ENCODE data around the gene CLDND2.

DNA sequence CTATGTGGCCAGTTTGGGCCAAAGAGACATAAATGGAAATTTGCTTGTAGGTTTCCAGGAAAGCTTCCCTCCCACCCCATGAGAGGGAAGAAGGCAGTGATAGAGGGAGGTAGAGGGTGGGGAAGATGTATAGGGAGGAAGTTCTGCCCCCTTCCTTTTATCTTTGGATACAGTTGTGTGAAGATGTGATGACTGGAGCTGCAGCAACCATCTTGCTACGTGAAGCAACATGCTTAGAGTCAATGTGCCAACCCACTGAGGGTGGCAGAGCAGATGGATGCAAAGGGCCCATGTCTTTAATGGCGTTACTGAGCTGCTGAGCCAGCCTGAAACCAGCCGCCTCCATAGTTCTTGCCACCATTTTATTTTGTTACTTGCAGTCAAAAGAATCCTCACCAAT, 37.6 kb downstream of the CLDND2 start:
- TF ChIP-seq, protein P1, sequence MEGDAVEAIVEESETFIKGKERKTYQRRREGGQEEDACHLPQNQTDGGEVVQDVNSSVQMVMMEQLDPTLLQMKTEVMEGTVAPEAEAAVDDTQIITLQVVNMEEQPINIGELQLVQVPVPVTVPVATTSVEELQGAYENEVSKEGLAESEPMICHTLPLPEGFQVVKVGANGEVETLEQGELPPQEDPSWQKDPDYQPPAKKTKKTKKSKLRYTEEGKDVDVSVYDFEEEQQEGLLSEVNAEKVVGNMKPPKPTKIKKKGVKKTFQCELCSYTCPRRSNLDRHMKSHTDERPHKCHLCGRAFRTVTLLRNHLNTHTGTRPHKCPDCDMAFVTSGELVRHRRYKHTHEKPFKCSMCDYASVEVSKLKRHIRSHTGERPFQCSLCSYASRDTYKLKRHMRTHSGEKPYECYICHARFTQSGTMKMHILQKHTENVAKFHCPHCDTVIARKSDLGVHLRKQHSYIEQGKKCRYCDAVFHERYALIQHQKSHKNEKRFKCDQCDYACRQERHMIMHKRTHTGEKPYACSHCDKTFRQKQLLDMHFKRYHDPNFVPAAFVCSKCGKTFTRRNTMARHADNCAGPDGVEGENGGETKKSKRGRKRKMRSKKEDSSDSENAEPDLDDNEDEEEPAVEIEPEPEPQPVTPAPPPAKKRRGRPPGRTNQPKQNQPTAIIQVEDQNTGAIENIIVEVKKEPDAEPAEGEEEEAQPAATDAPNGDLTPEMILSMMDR (conservative IDR thresholded peaks at IDR 0.05 in 1 of 2, IDR thresholded peaks at IDR 0.05 in 1 of 2; ENCODE audit: low read depth in 1 of 2, low read length in 2 of 2), result no peak
- TF ChIP-seq EZH2 (IDR thresholded peaks at IDR 0.05; ENCODE audit: low read length, missing control alignments), result no peak

Measured in fibroblast of lung (primary cell).